Activated T-helper 1 cell treated with anti-CD3 and anti-CD28 coated beads, Interleukin-12 subunit alpha, Interleukin-12 subunit beta, Interleukin-2, Interleukin-4 antibody, amounts not matched to agents 30 ng/mL and 10 ng/mL and 1 ng/mL, durations not matched to agents 14 hours and 24 hours and 36 hours (primary cell): ENCODE measurements around the gene BRSK2. TPM values are rescaled to one million over a fixed set of nuclear protein-coding genes. Genes with fewer than 3 reads are reported as not detected.

Source experiments
- total RNA-seq: library from RNA; stranded (reverse); gene quantifications from 2 replicates; pipeline ENCODE4 v1.2.3, GENCODE V29; 2022

BRSK2 gene
- total RNA-seq, 1 donor from 2014 or later, result 0.36 TPM

Other genes starting within 250 kb of the BRSK2 start
- not detected in 2 replicates for gene MUC5AC, start 232.0 kb upstream of the BRSK2 start, total RNA-seq
- not detected in 2 replicates for gene MUC5B, start 166.9 kb upstream of the BRSK2 start, total RNA-seq
- gene TOLLIP, start 80.3 kb upstream of the BRSK2 start, total RNA-seq, result 37.4 and 42.9 TPM in 2 replicates
- gene MOB2, start 96.8 kb downstream of the BRSK2 start, total RNA-seq, result 22.6 and 27.5 TPM in 2 replicates
- gene DUSP8, start 182.3 kb downstream of the BRSK2 start, total RNA-seq, result 2.3 and 2.4 TPM in 2 replicates
- not detected in 2 replicates for gene KRTAP5-1, start 195.3 kb downstream of the BRSK2 start, total RNA-seq
- gene KRTAP5-2, start 208.4 kb downstream of the BRSK2 start, total RNA-seq, result not detected in 2 replicates
- gene KRTAP5-3, start 218.5 kb downstream of the BRSK2 start, total RNA-seq, result not detected in 2 replicates
- not detected in 2 replicates for gene KRTAP5-4, start 232.2 kb downstream of the BRSK2 start, total RNA-seq
- not detected in 2 replicates for gene KRTAP5-5, start 239.8 kb downstream of the BRSK2 start, total RNA-seq